Astrocyte (in vitro differentiated cells and primary cell): ENCODE data around the gene EXOG.

ENCODE experiments used
- CTCF ChIP-seq: IDR thresholded peaks from 2 replicates; pipeline ENCODE4 v1.5.1; 2011; ENCODE audit warnings: low read depth, mild to moderate bottlenecking, inconsistent platforms, low read length, moderate library complexity; ENCODE audit not compliant: insufficient read depth
- EZH2 ChIP-seq: IDR thresholded peaks from 2 replicates; pipeline ENCODE4 v1.6.1; 2012; ENCODE audit warnings: mild to moderate bottlenecking, low read length, inconsistent platforms; ENCODE audit not compliant: insufficient read depth

- no peak for TF ChIP-seq CTCF
- no peak for TF ChIP-seq EZH2
These were observed 37.3 kb downstream of the EXOG start for GRCh38 chr3:38533285-38533976.
